ENCODE data around the gene BMS1. TPM values are rescaled to one million over a fixed set of nuclear protein-coding genes. Genes with fewer than 3 reads are reported as not detected.
"Not testable (repeated sequence)": the region's sequence is repeated elsewhere in the genome, so short reads cannot be mapped to it uniquely, and the experiment has no call there.

BMS1 gene
- total and polyA plus RNA-seq, 2 of the 13 experiments (the other 11 are each of a cell fraction or from before 2014, with no cell fraction given), result 3.9 to 25.2 TPM

- FAIRE-seq (no peak), DNase-seq (ENCODE audit: low spot score) (no peak), ATAC-seq (no peak)
- Histone ChIP-seq H3K9ac (ENCODE audit: insufficient read depth, low read depth, low read length) (no peak overlapping the region), H3K4me1 (ENCODE audit: insufficient read depth, low read length) (no peaks in the 10 kb centered on the region), H3K27me3 (ENCODE audit: control insufficient read depth in 1 of 2, insufficient read depth in 2 of 2, low read length in 2 of 2) (peaks cover 0 to 8% of the 10 kb centered on the region in 2 experiments; a peak in 2 of 5 replicates), H3K36me3 (replicated peaks in 1 of 2; ENCODE audit: control insufficient read depth in 1 of 2, insufficient read depth in 2 of 2, low read length in 2 of 2) (no peaks in the 10 kb centered on the region), H3K9me3 (ENCODE audit: low read length) (no peaks in the 10 kb centered on the region), H3K79me2 (ENCODE audit: insufficient read depth, low read length) (no peaks in the 10 kb centered on the region), H2AFZ (ENCODE audit: low read length) (no peak overlapping the region), H3K27ac (ENCODE audit: extremely low read length, insufficient read depth, low read length) (no peak overlapping the region), H3K4me3 (replicated peaks in 1 of 3; ENCODE audit: insufficient read depth in 1 of 3, low read depth in 2 of 3, low read length in 3 of 3) (no peak overlapping the region), H4K20me1 (ENCODE audit: insufficient read depth, low read length) (no peaks in the 10 kb centered on the region), H3K4me2 (ENCODE audit: low read depth, low read length) (no peak overlapping the region)
- CTCF ChIA-PET (ENCODE audit: low intra/inter-chr PET ratio, low total read pairs), result no interaction called here
- 8% methylated on average over 1 of the region's 1 CpG for WGBS (ENCODE audit: low lambda C conversion rate)
- in situ Hi-C loops (cut with HindIII; ENCODE audit: extremely low pct_ligation_motif_present, low pct_unique_long_range_greater_than_20kb), result no loop called here
- intact Hi-C loops (cut with micrococcal nuclease; ENCODE audit: unreplicated experiment), result no loop called here
- BruUV-seq (replicated peaks), result no TSS peak
- TF ChIP-seq ZSCAN29 (CRISPR knock-in tag; conservative IDR thresholded peaks at IDR 0.05) (no peak), NFE2 (CRISPR knock-in tag; IDR thresholded peaks at IDR 0.05) (no peak), ZSCAN25 (CRISPR knock-in tag; IDR thresholded peaks at IDR 0.05) (no peak), ZNF431 (CRISPR knock-in tag; IDR thresholded peaks at IDR 0.05; ENCODE audit: borderline replicate concordance, low read depth) (no peak), SOX6 (IDR thresholded peaks at IDR 0.05) (no peak), SOX6 (CRISPR knock-in tag; IDR thresholded peaks at IDR 0.05) (no peak), ZNF576 (CRISPR knock-in tag; IDR thresholded peaks at IDR 0.05) (no peak)
- POLR2A ChIA-PET, result no interaction called here
Measured at GRCh38 chr10:42734536-42734935, 48.1 kb upstream of the BMS1 start.

DNA sequence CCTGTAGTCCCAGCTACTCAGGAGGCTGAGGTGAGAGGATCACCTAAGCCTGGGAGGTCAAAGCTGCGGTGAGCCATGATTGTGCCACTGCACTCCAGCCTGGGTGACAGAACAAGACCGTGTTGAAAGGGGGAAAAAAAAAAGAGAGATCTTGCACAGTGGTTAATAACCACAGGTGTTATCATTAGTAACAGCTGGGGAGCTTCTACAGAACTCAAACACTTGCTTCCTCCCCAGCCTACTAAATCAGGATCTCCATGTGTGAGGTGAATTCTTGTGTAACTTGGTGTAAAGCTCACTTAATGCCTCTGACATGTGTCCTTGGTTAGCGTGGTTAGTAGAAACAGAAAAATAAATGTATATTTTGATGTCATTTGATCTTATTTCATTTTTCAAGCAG is 43.9 kb upstream of the BMS1 start:
- Histone ChIP-seq H3K4me2 (ENCODE audit: low read depth, low read length) (no peak overlapping the region), H3K4me3 (replicated peaks in 1 of 3; ENCODE audit: insufficient read depth in 1 of 3, low read depth in 2 of 3, low read length in 3 of 3) (no peak overlapping the region), H4K20me1 (ENCODE audit: insufficient read depth, low read length) (no peaks in the 10 kb centered on the region), H2AFZ (ENCODE audit: low read length) (no peak overlapping the region), H3K27ac (ENCODE audit: extremely low read length, insufficient read depth, low read length) (no peak overlapping the region), H3K9ac (ENCODE audit: insufficient read depth, low read depth, low read length) (no peak overlapping the region), H3K9me3 (ENCODE audit: low read length) (no peaks in the 10 kb centered on the region), H3K79me2 (ENCODE audit: insufficient read depth, low read length) (no peaks in the 10 kb centered on the region), H3K4me1 (ENCODE audit: insufficient read depth, low read length) (no peaks in the 10 kb centered on the region), H3K27me3 (ENCODE audit: control insufficient read depth in 1 of 2, insufficient read depth in 2 of 2, low read length in 2 of 2) (peaks cover 0 to 8% of the 10 kb centered on the region in 2 experiments; a peak in 2 of 5 replicates), H3K36me3 (replicated peaks in 1 of 2; ENCODE audit: control insufficient read depth in 1 of 2, insufficient read depth in 2 of 2, low read length in 2 of 2) (no peaks in the 10 kb centered on the region)
- ATAC-seq, result no peak
- FAIRE-seq, result no peak
- intact Hi-C loops (cut with micrococcal nuclease; ENCODE audit: unreplicated experiment), result no loop called here
- ChIA-PET POLR2A (no interaction called here), CTCF (ENCODE audit: low intra/inter-chr PET ratio, low total read pairs) (no interaction called here)
- no TSS peak for BruUV-seq (replicated peaks)
- 0% methylated on average over 3 of the region's 3 CpGs for WGBS (ENCODE audit: low lambda C conversion rate)
- DNase-seq (ENCODE audit: low spot score), result no peak
- in situ Hi-C loops (cut with HindIII; ENCODE audit: extremely low pct_ligation_motif_present, low pct_unique_long_range_greater_than_20kb), result no loop called here
- no peak for TF ChIP-seq MTERF4 (CRISPR knock-in tag; IDR thresholded peaks at IDR 0.05)

DNA sequence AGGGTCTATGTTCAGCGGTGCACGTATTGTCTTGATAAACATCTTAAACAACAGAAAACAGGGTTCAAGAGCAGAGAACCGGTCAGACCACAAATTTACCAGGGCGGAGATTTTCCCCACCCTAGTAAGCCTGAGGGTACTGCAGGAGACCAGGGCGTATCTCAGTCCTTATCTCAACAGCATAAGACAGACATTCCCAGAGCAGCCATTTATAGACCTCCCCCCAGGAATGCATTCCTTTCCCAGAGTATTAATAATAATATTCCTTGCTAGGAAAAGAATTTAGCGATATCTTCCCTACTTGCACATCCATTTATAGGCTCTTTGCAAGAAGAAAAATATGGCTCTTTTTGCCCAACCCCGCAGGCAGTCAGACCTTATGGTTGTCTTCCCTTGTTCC is 41.1 kb upstream of the BMS1 start:
- H3K27ac ChIP-seq (ENCODE audit: extremely low read length, insufficient read depth, low read length); POLR2A ChIA-PET; H3K4me1 ChIP-seq (ENCODE audit: insufficient read depth, low read length); intact Hi-C loops (cut with micrococcal nuclease; ENCODE audit: unreplicated experiment); ATAC-seq; H3K36me3 ChIP-seq (replicated peaks in 1 of 2; ENCODE audit: control insufficient read depth in 1 of 2, insufficient read depth in 2 of 2, low read length in 2 of 2); H3K27me3 ChIP-seq (ENCODE audit: control insufficient read depth in 1 of 2, insufficient read depth in 2 of 2, low read length in 2 of 2); H3K9ac ChIP-seq (ENCODE audit: insufficient read depth, low read depth, low read length); in situ Hi-C loops (cut with HindIII; ENCODE audit: extremely low pct_ligation_motif_present, low pct_unique_long_range_greater_than_20kb); H3K9me3 ChIP-seq (ENCODE audit: low read length); H3K79me2 ChIP-seq (ENCODE audit: insufficient read depth, low read length); H3K4me2 ChIP-seq (ENCODE audit: low read depth, low read length); DNase-seq (ENCODE audit: low spot score); CTCF ChIA-PET (ENCODE audit: low intra/inter-chr PET ratio, low total read pairs); H3K4me3 ChIP-seq (replicated peaks in 1 of 3; ENCODE audit: insufficient read depth in 1 of 3, low read depth in 2 of 3, low read length in 3 of 3); H2AFZ ChIP-seq (ENCODE audit: low read length); FAIRE-seq; H4K20me1 ChIP-seq (ENCODE audit: insufficient read depth, low read length); BruUV-seq (replicated peaks): not testable (repeated sequence)
- 33% methylated on average over 7 of the region's 7 CpGs for WGBS (ENCODE audit: low lambda C conversion rate)
